Measurements from ENCODE around the gene NFILZ.

DNA sequence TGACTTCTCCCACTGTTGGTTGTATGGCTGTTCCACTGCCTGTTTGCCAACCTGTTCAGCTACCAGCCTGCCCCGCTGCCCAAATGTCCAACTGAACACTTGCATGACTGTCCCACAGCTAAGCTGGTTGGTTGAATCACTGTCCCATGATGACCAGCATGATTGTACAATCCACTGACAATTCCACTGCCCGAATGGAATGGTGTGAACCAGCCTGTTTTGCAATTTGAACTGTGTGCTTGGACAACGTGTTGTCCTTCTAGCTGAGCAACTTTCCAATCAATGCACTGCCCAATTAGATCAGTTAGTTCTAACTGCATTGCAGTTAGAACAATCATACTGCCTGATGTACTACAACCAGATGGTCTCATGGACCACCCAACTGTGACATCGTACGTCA is 28.6 kb upstream of the NFILZ start:
- no peak for TF ChIP-seq POLR2AphosphoS5 (IDR thresholded peaks at IDR 0.05; ENCODE audit: borderline replicate concordance, low read depth, low read length)
- TF ChIP-seq EZH2 (IDR thresholded peaks at IDR 0.05) = no peak
